ENCODE results near the gene RBM20. TPM values are rescaled to one million over a fixed set of nuclear protein-coding genes. Genes with fewer than 3 reads are reported as not detected.

The RBM20 gene
- polyA plus RNA-seq, 1 experiment, result 0.11 TPM

- CTCF ChIA-PET, result no interaction called here
These were observed 107.7 kb downstream of the RBM20 start for GRCh38 chr10:110751850-110752249.

GRCh38 chr10:110753462-110753861 lies 109.3 kb downstream of the RBM20 start:
- H3K9me3 ChIP-seq (ENCODE audit: control insufficient read depth, insufficient read depth, low read length), result no peaks in the 10 kb centered on the region
- no peak overlapping the region for H3K4me3 ChIP-seq (ENCODE audit: low read depth, low read length)
- no peak for DNase-seq (ENCODE audit: low read depth, low spot score)
- no peak overlapping the region for H3K27ac ChIP-seq (ENCODE audit: low read depth, low read length)
- ChIA-PET CTCF (no interaction called here), POLR2A (no interaction called here)
- peaks cover 8% of the 10 kb centered on the region for H3K27me3 ChIP-seq (ENCODE audit: control insufficient read depth, insufficient read depth, low read length)
- TF ChIP-seq CTCF (IDR thresholded peaks at IDR 0.05; ENCODE audit: low read depth, low read length), result no peak

More at GRCh38 chr10:110751850-110752249, 107.7 kb downstream of the RBM20 start:
- Histone ChIP-seq H3K27me3 (ENCODE audit: control insufficient read depth, insufficient read depth, low read length) (peaks cover 10% of the 10 kb centered on the region), H3K27ac (ENCODE audit: low read depth, low read length) (no peak overlapping the region), H3K9me3 (ENCODE audit: control insufficient read depth, insufficient read depth, low read length) (no peaks in the 10 kb centered on the region), H3K4me3 (ENCODE audit: low read depth, low read length) (no peak overlapping the region)
- DNase-seq (ENCODE audit: low read depth, low spot score), result no peak
- POLR2A ChIA-PET, result no interaction called here
- TF ChIP-seq CTCF (IDR thresholded peaks at IDR 0.05; ENCODE audit: low read depth, low read length), result no peak

GRCh38 chr10:110754375-110755105 lies 110.4 kb downstream of the RBM20 start:
- CTCF ChIA-PET, result no interaction called here
- TF ChIP-seq CTCF (IDR thresholded peaks at IDR 0.05; ENCODE audit: low read depth, low read length), result no peak
- no peak for DNase-seq (ENCODE audit: low read depth, low spot score)
- no peaks in the 10 kb centered on the region for H3K9me3 ChIP-seq (ENCODE audit: control insufficient read depth, insufficient read depth, low read length)
- H3K4me3 ChIP-seq (ENCODE audit: low read depth, low read length), result no peak overlapping the region
- POLR2A ChIA-PET, result no interaction called here
- H3K27ac ChIP-seq (ENCODE audit: low read depth, low read length), result no peak overlapping the region
- peaks cover 6% of the 10 kb centered on the region for H3K27me3 ChIP-seq (ENCODE audit: control insufficient read depth, insufficient read depth, low read length)

- peaks cover 6% of the 10 kb centered on the region for H3K27me3 ChIP-seq (ENCODE audit: control insufficient read depth, insufficient read depth, low read length)
- H3K4me3 ChIP-seq (ENCODE audit: low read depth, low read length), result no peak overlapping the region
- no peak overlapping the region for H3K27ac ChIP-seq (ENCODE audit: low read depth, low read length)
- TF ChIP-seq CTCF (IDR thresholded peaks at IDR 0.05; ENCODE audit: low read depth, low read length), result no peak
- ChIA-PET POLR2A (no interaction called here), CTCF (interaction anchor here (0.7 kb wide), 1 partner anchor 9 kb away, joined by 5 read pairs; no protein-coding TSS in a partner anchor)
- H3K9me3 ChIP-seq (ENCODE audit: control insufficient read depth, insufficient read depth, low read length), result no peaks in the 10 kb centered on the region
- no peak for DNase-seq (ENCODE audit: low read depth, low spot score)
These were observed 111.6 kb downstream of the RBM20 start for GRCh38 chr10:110755781-110756180.

- POLR2A ChIA-PET, result no interaction called here
- Histone ChIP-seq H3K4me3 (ENCODE audit: low read depth, low read length) (no peak overlapping the region), H3K27me3 (ENCODE audit: control insufficient read depth, insufficient read depth, low read length) (peaks cover 6% of the 10 kb centered on the region), H3K9me3 (ENCODE audit: control insufficient read depth, insufficient read depth, low read length) (no peaks in the 10 kb centered on the region), H3K27ac (ENCODE audit: low read depth, low read length) (no peak overlapping the region)
- CTCF ChIA-PET, result no interaction called here
- TF ChIP-seq CTCF (IDR thresholded peaks at IDR 0.05; ENCODE audit: low read depth, low read length), result no peak
- DNase-seq (ENCODE audit: low read depth, low spot score), result no peak
These were observed 112.7 kb downstream of the RBM20 start for GRCh38 chr10:110756876-110757275.

Data from AG04450 (cell line).